ENCODE results near the gene TSC22D2.

The TSC22D2 gene

GRCh38 chr3:150408221-150409124, at the start of gene TSC22D2:
TSS of gene TSC22D2 (plus strand) at chr3:150408298. CDS start at chr3:150409351, 1,053 bp downstream.
- TF ChIP-seq CTCF (IDR thresholded peaks at IDR 0.05; ENCODE audit: low read depth, low read length) (no peak), MAX (IDR thresholded peaks at IDR 0.05; ENCODE audit: low read depth, low read length) (no peak; the same call in 1 of the 2 replicates), MYC (IDR thresholded peaks at IDR 0.05; ENCODE audit: low read depth, low read length) (no peak; the same call in 1 of the 2 replicates), POLR2A (IDR thresholded peaks at IDR 0.05; ENCODE audit: extremely low read depth, insufficient read length) (peak; percentile 60)
- peak within 1 kb of the TSS; percentile 89 for H3K4me3 ChIP-seq (ENCODE audit: low read depth, low read length)
- peak; percentile 94 for DNase-seq (ENCODE audit: low read depth)

- no peak for DNase-seq (ENCODE audit: low read depth)
- TF ChIP-seq CTCF (IDR thresholded peaks at IDR 0.05; ENCODE audit: low read depth, low read length) = no peak
- TF ChIP-seq MYC (IDR thresholded peaks at IDR 0.05; ENCODE audit: low read depth, low read length) = no peak
- TF ChIP-seq MAX (IDR thresholded peaks at IDR 0.05; ENCODE audit: low read depth, low read length) = no peak
- no peak for TF ChIP-seq POLR2A (IDR thresholded peaks at IDR 0.05; ENCODE audit: extremely low read depth, insufficient read length)
- H3K4me3 ChIP-seq (ENCODE audit: low read depth, low read length) = no peak overlapping the region
Measured at GRCh38 chr3:150359381-150359780, 48.7 kb upstream of the TSC22D2 start.

- DNase-seq (ENCODE audit: low read depth) = no peak
- no peak overlapping the region for H3K4me3 ChIP-seq (ENCODE audit: low read depth, low read length)
- TF ChIP-seq CTCF (IDR thresholded peaks at IDR 0.05; ENCODE audit: low read depth, low read length) (no peak), MYC (IDR thresholded peaks at IDR 0.05; ENCODE audit: low read depth, low read length) (no peak), POLR2A (IDR thresholded peaks at IDR 0.05; ENCODE audit: extremely low read depth, insufficient read length) (no peak)
Measured at GRCh38 chr3:150360966-150361365, 47.1 kb upstream of the TSC22D2 start.

GRCh38 chr3:150362515-150363302, 45.4 kb upstream of the TSC22D2 start:
- DNase-seq (ENCODE audit: low read depth) = no peak
- no peak for TF ChIP-seq MAX (IDR thresholded peaks at IDR 0.05; ENCODE audit: low read depth, low read length)
- TF ChIP-seq CTCF (IDR thresholded peaks at IDR 0.05; ENCODE audit: low read depth, low read length) = no peak
- TF ChIP-seq POLR2A (IDR thresholded peaks at IDR 0.05; ENCODE audit: extremely low read depth, insufficient read length) = no peak
- TF ChIP-seq MYC (IDR thresholded peaks at IDR 0.05; ENCODE audit: low read depth, low read length) = no peak
- no peak overlapping the region for H3K4me3 ChIP-seq (ENCODE audit: low read depth, low read length)

GRCh38 chr3:150363420-150363819, 44.7 kb upstream of the TSC22D2 start:
- no peak overlapping the region for H3K4me3 ChIP-seq (ENCODE audit: low read depth, low read length)
- TF ChIP-seq POLR2A (IDR thresholded peaks at IDR 0.05; ENCODE audit: extremely low read depth, insufficient read length) (no peak), CTCF (IDR thresholded peaks at IDR 0.05; ENCODE audit: low read depth, low read length) (no peak), MAX (IDR thresholded peaks at IDR 0.05; ENCODE audit: low read depth, low read length) (no peak), MYC (IDR thresholded peaks at IDR 0.05; ENCODE audit: low read depth, low read length) (no peak)
- DNase-seq (ENCODE audit: low read depth) = no peak

Data from NB4 (cell line).